Embryonic facial prominence (tissue), 1 donor: ENCODE measurements around the gene IFNA13.
"Not testable (repeated sequence)": the region's sequence is repeated elsewhere in the genome, so short reads cannot be mapped to it uniquely, and the experiment has no call there.

Experiments used
- DNase-seq: peaks from one replicate; pipeline ENCODE4 v3.0.0-alpha.2; 2016; ENCODE audit errors: extremely low spot score

The IFNA13 gene

DNA sequence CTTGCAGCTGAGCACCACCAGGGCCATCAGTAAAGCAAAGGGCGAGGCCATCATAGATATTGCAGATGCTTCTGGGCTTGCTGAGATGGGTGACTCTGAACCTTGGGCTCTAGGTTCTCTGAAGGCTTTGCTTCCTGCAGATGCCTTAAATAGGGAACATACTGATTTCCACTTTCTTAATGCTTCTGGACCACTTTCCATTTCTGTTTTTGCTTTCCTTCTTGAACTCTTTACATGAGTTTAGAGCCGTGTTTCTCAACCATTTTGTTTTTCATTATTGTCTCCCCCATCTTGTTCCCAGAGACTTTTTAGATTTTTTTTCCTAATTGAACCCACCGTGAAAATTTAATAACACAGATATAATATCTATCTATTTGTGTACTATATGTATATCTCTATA is at the start of gene IFNA13:
TSS of gene IFNA13 (minus strand) at position 101 of the 400 bp plus-strand sequence. CDS start at position 54, 47 bp downstream.
- DNase-seq = no peak

GRCh38 chr9:21415493-21416267 is 47.8 kb upstream of the IFNA13 start:
- DNase-seq = no peak

DNA sequence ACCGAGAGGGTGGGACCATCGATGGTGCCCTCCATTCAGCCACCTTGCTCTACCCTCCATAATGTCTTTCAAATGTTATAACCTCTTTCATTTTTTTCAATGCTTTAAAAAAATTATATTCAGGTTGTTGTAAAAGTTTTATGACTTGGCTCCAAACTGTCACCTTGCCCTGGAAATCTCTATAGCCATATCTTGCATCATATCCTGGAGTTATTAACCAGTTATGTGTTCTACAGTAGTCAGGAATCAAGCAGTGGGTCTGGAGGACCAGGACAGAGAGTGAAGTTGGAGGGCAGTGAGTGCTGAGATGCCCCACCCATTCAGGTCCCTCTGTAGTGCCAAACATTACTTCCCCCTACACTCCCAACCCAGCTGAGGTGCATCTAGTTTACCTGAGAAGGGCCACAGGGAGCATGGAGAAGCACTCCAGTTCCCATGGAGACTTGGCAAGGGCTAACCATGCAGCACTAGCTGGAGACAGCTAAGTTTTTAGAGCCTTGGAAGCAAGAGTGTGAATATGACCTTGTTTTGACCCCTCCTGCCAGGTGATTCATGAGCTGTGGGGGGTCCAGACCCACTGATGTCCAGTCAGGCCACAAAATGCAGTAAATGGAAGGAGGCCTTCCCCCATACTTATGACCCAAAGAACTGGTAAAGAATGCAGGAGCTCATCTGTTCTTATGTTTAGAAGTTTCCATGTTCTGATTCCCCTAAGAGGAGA is 46.5 kb upstream of the IFNA13 start:
- no peak for DNase-seq

GRCh38 chr9:21413624-21414023 is 45.8 kb upstream of the IFNA13 start:
- no peak for DNase-seq

- no peak for DNase-seq
Observed at GRCh38 chr9:21413151-21413550, 45.3 kb upstream of the IFNA13 start.

DNA sequence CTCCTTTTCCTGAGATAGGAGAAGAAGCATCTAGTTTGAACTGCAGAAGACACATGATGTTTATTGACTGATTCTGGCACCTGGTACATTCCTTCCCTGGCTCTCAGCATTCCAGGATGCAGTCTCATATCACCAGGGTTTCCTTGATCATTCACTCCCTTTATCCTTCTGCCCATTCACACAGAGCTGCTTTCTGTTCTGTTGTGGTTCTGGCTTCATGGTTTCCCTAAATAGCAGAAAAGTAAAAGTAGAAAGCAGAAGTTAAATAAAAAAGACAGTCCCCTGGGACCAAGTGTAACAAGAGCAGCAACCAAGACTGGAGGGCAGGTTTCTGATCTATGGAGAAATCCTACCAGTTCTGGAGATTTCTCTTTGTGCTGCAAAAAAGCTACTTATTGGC is 44.2 kb upstream of the IFNA13 start:
- no peak for DNase-seq

GRCh38 chr9:21408817-21409216 is 41.0 kb upstream of the IFNA13 start, which contains the start of gene IFNA8:
Gene IFNA8, plus strand, starts transcription at chr9:21409117. Its CDS starts 60 bp downstream, at chr9:21409177.
- no peak for DNase-seq

- DNase-seq = no peak
Observed at GRCh38 chr9:21404146-21404545, 36.3 kb upstream of the IFNA13 start.

GRCh38 chr9:21402386-21403251 is 34.8 kb upstream of the IFNA13 start:
- no peak for DNase-seq

- DNase-seq = no peak
Observed at GRCh38 chr9:21399956-21400355, 32.1 kb upstream of the IFNA13 start.

GRCh38 chr9:21398955-21399489 is 31.2 kb upstream of the IFNA13 start:
- no peak for DNase-seq

DNA sequence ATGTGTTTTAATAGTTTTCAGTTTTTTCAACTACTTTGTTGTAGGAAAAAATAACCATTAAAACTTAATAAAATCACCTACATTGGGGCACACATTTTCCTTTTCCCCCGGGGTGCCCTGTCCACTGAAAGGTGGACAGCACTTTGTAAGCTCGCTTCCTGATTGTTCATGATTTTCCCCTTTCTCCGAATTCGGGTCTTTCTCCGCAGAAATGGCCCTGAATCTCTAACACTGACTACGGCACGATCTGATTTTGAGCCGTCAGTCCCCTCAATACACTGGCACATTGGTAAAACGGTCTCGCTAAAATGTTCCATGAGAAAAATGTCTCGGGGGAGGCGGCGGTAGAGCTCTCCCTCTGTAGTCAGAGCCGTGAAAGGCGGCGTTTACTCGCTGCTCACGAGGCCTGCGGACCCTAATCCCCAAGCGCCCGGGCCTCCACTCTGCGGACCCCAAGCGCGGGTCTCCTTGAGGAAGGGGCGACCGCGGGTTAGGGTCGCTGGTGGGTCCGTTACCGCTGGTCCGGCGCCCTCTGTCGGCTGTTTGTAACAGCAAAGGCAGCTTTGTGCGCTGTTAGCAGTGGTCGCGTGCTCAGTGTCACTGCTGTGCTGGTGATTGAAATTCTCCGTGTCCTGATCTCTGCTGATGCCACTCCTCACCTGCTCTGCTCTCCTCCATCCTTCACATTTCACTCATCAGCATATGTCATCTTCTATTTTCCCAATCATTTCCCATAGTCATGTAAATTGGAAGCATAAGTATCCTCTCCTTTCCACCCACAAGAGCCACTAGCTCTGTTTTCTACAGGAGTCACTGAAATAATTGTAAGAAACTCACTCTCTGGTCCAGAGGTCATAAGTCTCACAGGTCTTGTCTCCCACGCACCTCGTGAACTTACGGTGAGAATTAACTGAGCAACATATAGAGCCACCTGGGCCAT is 28.2 kb upstream of the IFNA13 start:
- no peak for DNase-seq

- no peak for DNase-seq
Observed at GRCh38 chr9:21392270-21392669, 24.4 kb upstream of the IFNA13 start.

DNA sequence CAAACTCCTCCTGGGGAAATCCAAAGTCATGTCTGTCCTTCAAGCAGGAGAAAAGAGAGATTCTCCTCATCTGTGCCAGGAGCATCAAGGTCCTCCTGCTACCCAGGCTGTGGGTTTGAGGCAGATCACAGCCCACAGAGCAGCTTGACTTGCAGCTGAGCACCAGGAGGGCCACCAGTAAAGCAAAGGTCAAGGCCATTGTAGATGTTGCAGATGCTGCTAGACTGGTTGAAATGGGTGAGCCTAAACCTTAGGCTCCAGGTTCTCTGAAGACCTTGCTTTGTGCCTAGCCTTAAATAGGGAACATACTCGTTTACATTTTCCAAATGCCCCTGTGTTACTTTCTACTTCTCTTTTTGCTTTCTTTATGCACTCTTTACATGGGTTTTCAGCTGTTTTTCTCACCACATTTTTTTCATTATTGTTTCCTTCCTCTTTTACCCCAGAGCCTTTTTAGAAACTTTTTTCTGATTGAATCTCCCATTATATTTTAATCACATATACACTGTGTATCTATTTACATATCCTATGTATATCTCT is 17.3 kb upstream of the IFNA13 start, which contains the start of gene IFNA2:
TSS of gene IFNA2 (minus strand) at position 268 of the 540 bp plus-strand sequence. CDS start at position 199, 69 bp downstream.
- no peak for DNase-seq

DNA sequence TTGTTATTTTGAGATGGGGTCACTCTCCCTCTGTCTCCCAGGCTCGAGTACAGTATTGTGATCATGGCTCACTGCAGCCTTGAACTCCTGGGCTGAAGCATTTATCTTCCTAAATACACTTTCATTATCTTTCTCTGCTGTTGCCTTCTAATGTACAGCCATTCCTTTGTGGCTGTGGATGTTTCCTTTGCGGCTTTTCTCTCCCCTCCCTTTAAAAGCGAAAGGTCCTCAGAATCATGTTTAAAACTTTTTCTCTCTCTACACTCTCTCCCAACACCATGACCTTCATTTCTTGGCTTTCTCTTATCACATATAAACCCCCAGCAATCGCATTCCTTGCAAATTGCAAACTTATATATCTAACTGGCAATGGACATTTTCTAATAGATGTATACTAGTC is 15.8 kb upstream of the IFNA13 start:
- DNase-seq = no peak

DNA sequence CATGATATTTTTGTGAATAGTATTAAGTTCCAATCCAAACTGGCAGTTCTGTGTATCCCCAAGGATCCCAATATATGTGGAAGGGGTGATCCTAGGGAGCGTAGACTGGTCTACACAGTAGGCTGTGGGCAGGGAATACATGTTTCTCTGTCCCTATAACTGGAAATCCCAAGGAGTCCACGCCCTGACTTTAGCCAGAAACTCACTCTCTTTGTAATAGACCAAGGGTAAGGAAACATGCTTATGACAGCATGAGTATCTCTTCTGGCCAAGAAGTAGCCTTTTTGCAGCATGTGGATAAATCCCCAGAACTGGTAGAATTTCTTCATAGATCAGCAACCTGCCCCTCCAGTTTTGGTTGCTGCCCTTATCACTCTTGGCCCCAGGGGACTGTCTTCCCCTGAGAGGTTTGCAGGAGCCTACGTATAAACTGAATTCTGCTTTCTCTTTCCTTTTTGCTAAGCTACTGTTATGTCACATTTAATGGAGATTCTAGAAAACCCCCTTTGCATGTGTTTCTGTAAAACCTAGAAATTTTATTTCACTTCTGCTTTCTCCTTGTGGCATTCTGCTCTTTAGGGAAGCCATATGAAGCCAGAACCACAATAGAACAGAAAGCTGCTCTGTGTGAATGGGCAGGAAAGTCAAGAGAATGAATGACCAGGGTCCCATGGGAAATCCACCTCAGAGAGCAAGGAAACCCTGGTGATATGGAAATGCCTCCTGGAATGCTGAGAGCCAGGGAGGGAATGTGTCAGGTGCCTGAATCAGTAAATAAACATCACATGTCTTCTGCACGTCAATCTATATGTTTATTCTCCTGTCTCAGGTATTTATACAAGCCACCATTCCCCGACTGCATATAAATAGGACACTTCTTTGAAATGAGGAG is 13.8 kb upstream of the IFNA13 start:
- DNase-seq = no peak

GRCh38 chr9:21371467-21371866 is 3.6 kb upstream of the IFNA13 start:
- DNase-seq = not testable (repeated sequence)

- not testable (repeated sequence) for DNase-seq
Observed at GRCh38 chr9:21367169-21367568, 688 bp downstream of the IFNA13 start.

GRCh38 chr9:21362287-21362686 is 5.6 kb downstream of the IFNA13 start:
- DNase-seq = no peak
